Stimulated activated CD8-positive, alpha-beta memory T cell treated with anti-CD3 and anti-CD28 coated beads, Interleukin-15, amount 100 ng/mL, for 1 hour (primary cell): ENCODE results near the gene TES.
"Not testable (repeated sequence)": the region's sequence is repeated elsewhere in the genome, so short reads cannot be mapped to it uniquely, and the experiment has no call there.

ENCODE experiments used
- DNase-seq: peaks from one replicate; pipeline ENCODE4 v3.0.0-alpha.2; 2020; ENCODE audit warnings: low read depth

TES gene

DNA sequence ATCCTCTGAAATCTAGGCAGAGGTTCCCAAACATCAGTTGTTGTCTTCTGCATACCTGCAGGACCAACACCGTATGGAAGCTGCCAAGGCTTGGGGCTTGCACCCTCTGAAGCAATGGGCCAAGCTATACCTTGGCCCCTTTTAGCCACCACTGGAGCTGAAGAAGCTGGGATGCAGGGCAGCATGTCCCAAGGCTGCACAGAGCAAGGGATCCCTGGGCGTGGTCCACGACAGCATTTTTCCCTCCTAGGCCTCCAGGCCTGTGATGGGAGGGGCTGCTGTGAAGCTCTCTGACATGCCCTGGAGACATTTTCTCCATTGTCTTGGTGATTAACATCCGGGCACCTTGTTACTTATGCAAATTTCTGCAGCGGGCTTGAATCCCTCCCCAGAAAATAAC lies 34.5 kb downstream of the TES start:
- DNase-seq: not testable (repeated sequence)

DNA sequence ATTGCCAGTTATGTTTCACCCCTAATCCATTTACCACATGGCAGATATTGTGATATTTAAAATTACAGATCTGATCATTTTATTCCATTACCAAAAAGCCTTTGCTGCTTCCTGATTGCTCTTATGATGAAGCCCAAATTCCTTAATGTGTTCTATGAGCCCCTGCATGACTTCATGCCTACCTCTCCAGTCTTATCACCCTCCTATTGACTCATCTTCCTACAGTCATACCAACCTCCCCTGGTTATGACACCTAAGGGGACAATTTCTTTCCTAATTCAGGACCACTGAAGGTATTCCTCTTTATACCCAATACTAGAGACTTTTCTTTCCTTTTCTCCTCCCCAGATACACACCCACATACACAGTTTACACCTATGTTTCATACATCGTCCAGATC lies 36.0 kb downstream of the TES start:
- no peak for DNase-seq

DNA sequence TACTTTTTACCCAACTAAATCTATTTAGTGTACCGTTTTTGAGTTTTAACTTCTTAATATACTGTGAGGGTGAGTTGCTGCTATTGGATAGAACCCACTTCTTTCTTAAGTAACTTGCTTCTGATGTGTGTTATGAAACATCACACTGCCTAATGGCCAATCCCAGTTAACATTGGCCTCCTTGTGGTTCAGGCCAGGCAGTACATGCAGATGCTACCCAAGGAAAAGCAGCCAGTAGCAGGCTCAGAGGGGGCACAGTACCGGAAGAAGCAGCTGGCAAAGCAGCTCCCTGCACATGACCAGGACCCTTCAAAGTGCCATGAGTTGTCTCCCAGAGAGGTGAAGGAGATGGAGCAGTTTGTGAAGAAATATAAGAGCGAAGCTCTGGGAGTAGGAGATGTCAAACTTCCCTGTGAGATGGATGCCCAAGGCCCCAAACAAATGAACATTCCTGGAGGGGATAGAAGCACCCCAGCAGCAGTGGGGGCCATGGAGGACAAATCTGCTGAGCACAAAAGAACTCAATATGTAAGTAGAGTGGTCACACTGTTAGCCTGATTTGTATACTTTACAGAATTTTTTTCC lies 39.7 kb downstream of the TES start:
- DNase-seq: no peak

GRCh38 chr7:116251675-116252074 lies 41.3 kb downstream of the TES start:
- DNase-seq: no peak

- DNase-seq: no peak
Measured at GRCh38 chr7:116252249-116252648, 41.9 kb downstream of the TES start.

GRCh38 chr7:116257156-116257555 lies 46.8 kb downstream of the TES start:
- DNase-seq: no peak

- DNase-seq: no peak
Measured at GRCh38 chr7:116258734-116259133, 48.4 kb downstream of the TES start.

- no peak for DNase-seq
Measured at GRCh38 chr7:116259156-116259870, 49.0 kb downstream of the TES start.

DNA sequence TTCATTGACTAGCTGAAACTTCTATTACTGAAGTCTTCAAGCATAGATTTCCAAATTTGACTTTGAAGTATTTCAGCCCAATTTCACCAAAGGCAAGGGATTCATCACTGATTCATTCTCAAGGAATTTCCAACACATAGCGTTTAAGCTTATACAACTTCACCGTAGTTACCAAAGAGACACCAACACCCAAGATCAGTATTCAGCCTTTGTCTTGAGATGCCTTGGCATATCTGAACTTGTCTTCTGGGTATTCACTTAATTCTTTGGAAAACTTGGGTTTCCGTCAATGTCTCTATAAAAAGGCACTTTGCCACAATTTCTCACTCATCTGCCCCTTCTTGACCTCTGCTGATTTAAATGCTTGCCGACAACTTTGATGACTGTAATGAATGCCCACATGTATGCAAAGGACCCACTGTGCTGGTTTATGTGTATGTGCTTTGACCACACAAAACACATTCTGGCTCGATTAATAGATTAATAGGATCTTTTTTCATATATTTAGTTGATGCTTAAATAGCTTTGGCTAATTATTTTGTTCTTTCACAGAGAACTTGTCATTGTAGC lies 49.6 kb downstream of the TES start:
- no peak for DNase-seq

DNA sequence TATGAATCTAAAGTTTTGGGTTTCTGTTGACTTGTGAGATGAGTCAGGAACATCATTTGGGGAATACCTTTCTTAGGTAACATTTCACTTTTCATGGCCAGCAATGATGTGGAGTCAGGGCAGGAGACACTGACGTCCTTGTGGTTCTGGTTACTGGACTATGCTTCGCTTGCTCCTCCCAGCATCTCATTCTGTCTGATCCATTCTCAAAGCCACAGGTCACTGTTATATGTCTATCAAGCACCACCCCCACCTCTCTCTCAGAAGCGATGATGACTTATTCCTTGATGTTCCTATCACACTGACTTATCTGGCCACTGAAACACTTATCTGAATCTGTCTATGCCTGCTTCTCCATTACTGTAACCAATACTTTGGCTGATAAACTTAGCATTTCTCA lies 51.6 kb downstream of the TES start:
- no peak for DNase-seq

DNA sequence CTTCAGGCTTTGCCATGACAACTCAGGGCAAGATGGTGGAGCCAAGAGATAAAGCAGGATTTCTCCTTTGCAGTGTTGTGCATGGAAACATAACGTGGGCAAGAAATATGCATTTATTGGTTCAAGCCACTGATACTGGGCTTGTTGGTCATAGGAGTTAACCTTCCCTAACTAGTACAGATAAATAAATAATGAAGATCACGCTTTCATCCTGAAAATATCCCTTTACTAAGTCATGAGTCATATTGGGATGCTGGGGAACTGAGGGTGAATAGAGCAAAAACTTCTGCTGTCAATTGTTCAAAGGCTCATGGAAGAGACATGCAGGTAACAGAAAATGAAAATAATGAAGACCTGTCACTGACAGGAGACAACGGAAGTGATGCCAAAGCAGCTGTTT lies 55.5 kb downstream of the TES start:
- DNase-seq: no peak

DNA sequence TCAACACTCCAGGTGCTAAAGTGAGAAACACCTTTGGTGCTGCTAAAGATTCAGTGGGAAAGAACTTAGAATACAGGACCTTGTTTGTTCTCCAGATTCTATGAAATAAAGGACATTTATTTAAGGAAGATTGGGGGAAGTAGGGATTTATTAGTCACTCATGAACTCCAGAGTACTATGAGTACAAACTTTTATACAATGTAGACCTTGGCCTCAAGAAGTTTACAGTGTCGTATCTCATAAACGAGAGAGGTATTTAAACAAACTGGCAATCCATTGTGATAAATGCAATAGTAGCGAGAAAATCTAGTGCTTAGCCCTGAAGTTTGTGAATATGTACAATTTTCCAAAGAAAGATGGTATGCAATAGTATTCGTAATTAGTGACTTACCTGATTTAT lies 59.1 kb downstream of the TES start:
- DNase-seq: no peak

DNA sequence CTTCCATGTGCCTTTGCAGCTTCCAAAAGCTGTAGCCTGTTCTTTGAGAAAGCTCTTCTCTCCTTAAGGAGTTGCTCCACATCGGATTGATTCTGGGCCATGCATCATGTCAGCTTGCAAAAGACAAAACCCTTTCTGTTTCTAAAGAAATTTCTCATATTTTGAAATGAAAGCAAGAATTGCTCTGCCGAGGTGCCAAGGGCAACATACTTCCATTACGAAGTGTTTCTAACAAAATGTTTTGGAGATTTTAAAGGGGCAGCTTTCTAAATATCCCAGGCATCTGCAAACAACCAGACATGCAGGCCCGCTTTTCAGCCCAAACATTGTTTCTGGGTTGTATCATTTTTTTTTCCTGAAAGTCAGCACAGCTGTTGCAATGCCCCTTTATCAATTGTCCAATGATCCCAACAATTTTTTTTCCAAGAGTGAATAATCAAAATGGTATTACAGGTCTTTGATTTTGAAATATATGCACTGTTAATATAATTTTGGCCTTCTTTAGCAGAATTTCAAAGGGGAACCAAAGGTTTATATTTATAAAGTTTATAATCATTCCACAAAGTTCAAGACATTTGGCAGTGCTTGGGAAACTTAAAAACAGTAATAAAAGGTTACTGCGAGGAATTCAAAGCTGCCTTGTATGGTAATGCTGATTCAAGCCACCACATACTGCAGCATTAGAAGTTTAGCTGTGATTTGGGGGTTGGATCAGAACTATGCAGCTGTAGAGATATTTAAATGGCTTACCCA lies 61.0 kb downstream of the TES start:
- no peak for DNase-seq

GRCh38 chr7:116271963-116272886 lies 61.9 kb downstream of the TES start:
- no peak for DNase-seq

DNA sequence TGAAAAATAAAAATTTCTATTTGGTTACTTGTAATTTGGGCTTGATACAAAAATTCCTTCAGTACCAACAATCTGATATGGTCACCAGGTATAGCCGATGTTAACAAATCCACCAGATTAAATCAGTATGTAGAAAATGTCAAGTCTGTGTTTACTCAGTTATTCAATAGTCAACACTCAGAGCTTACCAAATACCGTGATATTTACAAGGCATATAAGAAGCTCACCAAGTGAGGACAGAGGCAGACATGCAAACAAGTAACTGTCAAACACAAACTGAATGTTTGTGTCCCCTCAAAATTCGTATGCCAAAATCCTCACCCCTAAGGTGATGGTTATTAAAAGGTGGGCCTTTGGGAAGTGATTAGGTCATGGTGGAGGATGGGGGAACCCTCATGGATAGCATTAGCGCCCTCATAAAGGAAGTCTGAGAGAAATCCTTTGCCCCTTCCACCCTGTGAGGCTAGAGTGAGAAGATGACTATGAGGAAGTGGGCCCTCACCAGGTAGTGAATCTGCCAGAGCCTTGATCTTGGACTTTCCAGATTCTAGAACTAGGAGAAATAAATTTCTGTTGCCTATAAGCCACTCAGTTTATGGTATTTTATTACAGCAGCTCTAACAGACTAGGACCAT lies 63.1 kb downstream of the TES start:
- no peak for DNase-seq

GRCh38 chr7:116273918-116274301 lies 63.6 kb downstream of the TES start:
- DNase-seq: no peak

GRCh38 chr7:116277070-116277469 lies 66.7 kb downstream of the TES start:
- no peak for DNase-seq

GRCh38 chr7:116279217-116279616 lies 68.9 kb downstream of the TES start:
- no peak for DNase-seq

GRCh38 chr7:116280803-116281202 lies 70.5 kb downstream of the TES start:
- no peak for DNase-seq

- DNase-seq: no peak
Measured at GRCh38 chr7:116283595-116284204, 73.4 kb downstream of the TES start.

GRCh38 chr7:116284390-116284789 lies 74.1 kb downstream of the TES start:
- DNase-seq: no peak
